Subcutaneous abdominal adipose tissue (tissue), 5 donors: ENCODE data around the gene PFN2.

Experiments used
- H3K27ac ChIP-seq: one replicate; pipeline ENCODE4 v1.7.0; 2013; ENCODE audit warnings: low read depth, mild to moderate bottlenecking, inconsistent platforms, low read length, moderate library complexity
- H3K27me3 ChIP-seq, 5 donors: one replicate each; pipeline ENCODE4 v1.7.0; 2013; ENCODE audit warnings: low read length in 5 of 5, inconsistent platforms in 1 of 5; ENCODE audit not compliant: control insufficient read depth in 5 of 5, insufficient read depth in 4 of 5
- H3K36me3 ChIP-seq, 5 donors: one replicate each; pipeline ENCODE4 v1.7.0; 2013; ENCODE audit warnings: low read length in 5 of 5; ENCODE audit not compliant: control insufficient read depth in 5 of 5, insufficient read depth in 5 of 5
- H3K4me1 ChIP-seq, 5 donors: one replicate each; pipeline ENCODE4 v1.7.0; 2013; ENCODE audit warnings: low read length in 5 of 5, mild to moderate bottlenecking in 3 of 5, moderate library complexity in 1 of 5; ENCODE audit not compliant: control insufficient read depth in 5 of 5, insufficient read depth in 5 of 5
- H3K4me3 ChIP-seq, 5 donors: one replicate each; pipeline ENCODE4 v1.7.0; 2013; ENCODE audit warnings: low read length in 5 of 5, low read depth in 1 of 5
- H3K9ac ChIP-seq, 5 donors: one replicate each; pipeline ENCODE4 v1.7.0; 2013; ENCODE audit warnings: low read length in 5 of 5, mild to moderate bottlenecking in 4 of 5, moderate library complexity in 3 of 5
- H3K9me3 ChIP-seq, 5 donors: one replicate each; pipeline ENCODE4 v1.7.0; 2013; ENCODE audit warnings: low read length in 5 of 5; ENCODE audit not compliant: control insufficient read depth in 5 of 5
- donor health status: healthy.
- donor health status: healthy.
- donor health status: healthy.
- donor health status: healthy.
- donor health status: healthy.

Gene PFN2

GRCh38 chr3:149934524-149934923, 36.2 kb downstream of the PFN2 start:
- H3K4me3 ChIP-seq = no peak overlapping the region
- H3K9me3 ChIP-seq = no peaks in the 10 kb centered on the region
- no peaks in the 10 kb centered on the region for H3K27me3 ChIP-seq
- H3K27ac ChIP-seq = no peak overlapping the region
- H3K9ac ChIP-seq = no peak overlapping the region
- peaks cover 0 to 5% (median 0%) of the 10 kb centered on the region in 5 donors for H3K36me3 ChIP-seq
- H3K4me1 ChIP-seq = peaks cover 0 to 11% (median 4%) of the 10 kb centered on the region in 5 donors

- Histone ChIP-seq H3K4me1 (peaks cover 0 to 11% (median 4%) of the 10 kb centered on the region in 5 donors), H3K9me3 (no peaks in the 10 kb centered on the region), H3K27me3 (no peaks in the 10 kb centered on the region), H3K4me3 (no peak overlapping the region), H3K9ac (no peak overlapping the region), H3K36me3 (peaks cover 0 to 5% (median 0%) of the 10 kb centered on the region in 5 donors), H3K27ac (no peak overlapping the region)
Observed at GRCh38 chr3:149933858-149934257, 36.8 kb downstream of the PFN2 start.

- no peaks in the 10 kb centered on the region for H3K27me3 ChIP-seq
Observed at GRCh38 chr3:149933008-149933407, 37.7 kb downstream of the PFN2 start.

GRCh38 chr3:149920119-149920518, 50.6 kb downstream of the PFN2 start:
- Histone ChIP-seq H3K9me3 (no peaks in the 10 kb centered on the region), H3K27ac (no peak overlapping the region), H3K27me3 (no peaks in the 10 kb centered on the region), H3K36me3 (peaks cover 9 to 33% (median 23%) of the 10 kb centered on the region in 5 donors), H3K4me1 (no peaks in the 10 kb centered on the region), H3K4me3 (no peak overlapping the region), H3K9ac (no peak overlapping the region)

More at GRCh38 chr3:149933008-149933407, 37.7 kb downstream of the PFN2 start:
- H3K4me3 ChIP-seq = no peak overlapping the region
- H3K36me3 ChIP-seq = peaks cover 0 to 9% (median 0%) of the 10 kb centered on the region in 5 donors
- H3K9me3 ChIP-seq = no peaks in the 10 kb centered on the region
- peaks cover 0 to 11% (median 4%) of the 10 kb centered on the region in 5 donors for H3K4me1 ChIP-seq
- H3K9ac ChIP-seq = no peak overlapping the region
- no peak overlapping the region for H3K27ac ChIP-seq

GRCh38 chr3:149919509-149919908, 51.2 kb downstream of the PFN2 start:
- Histone ChIP-seq H3K4me1 (no peaks in the 10 kb centered on the region), H3K9me3 (no peaks in the 10 kb centered on the region), H3K36me3 (peaks cover 5 to 28% (median 23%) of the 10 kb centered on the region in 5 donors), H3K27ac (no peak overlapping the region), H3K9ac (no peak overlapping the region), H3K27me3 (no peaks in the 10 kb centered on the region), H3K4me3 (no peak overlapping the region)

GRCh38 chr3:149917124-149917667, 53.5 kb downstream of the PFN2 start:
- no peaks in the 10 kb centered on the region for H3K27me3 ChIP-seq
- no peak overlapping the region for H3K9ac ChIP-seq
- no peak overlapping the region for H3K27ac ChIP-seq
- H3K4me3 ChIP-seq = no peak overlapping the region
- no peaks in the 10 kb centered on the region for H3K4me1 ChIP-seq
- H3K36me3 ChIP-seq = peaks cover 3 to 26% (median 18%) of the 10 kb centered on the region in 5 donors
- no peaks in the 10 kb centered on the region for H3K9me3 ChIP-seq
